IMR-90 (cell line): ENCODE data around the gene NEDD4L. TPM values are rescaled to one million over a fixed set of nuclear protein-coding genes. Genes with fewer than 3 reads are reported as not detected.

Experiments used
- ATAC-seq: fragments of 200-7000 bp; cut with Tn5 transposase; 2 replicates; pipeline ENCODE4 v1.9.1; 2020; ENCODE audit warnings: low read depth, mild to moderate bottlenecking, moderate library complexity
- BruUV-seq: library from RNA; stranded (reverse); fragments of 400-500 nt; replicated peaks from 2 replicates; lab custom pipeline; 2021; lab: Mats Ljungman, UMichigan
- CTCF ChIA-PET: fragments of 300-600 bp; formaldehyde crosslinking; extraction: SDS; loops from one replicate; lab custom pipeline; 2021; ENCODE audit warnings: antibody characterized with exemption; lab: Yijun Ruan, JAX
- POLR2A ChIA-PET: fragments of 300-600 bp; sonication (Branson Sonifier 250); formaldehyde crosslinking; loops from one replicate; lab custom pipeline; 2022; ENCODE audit warnings: antibody characterized with exemption; ENCODE audit not compliant: unreplicated experiment; lab: Charles Lee
- DNase-seq: peaks from one replicate; pipeline ENCODE4 v3.0.0; 2013
- H2AFZ ChIP-seq: replicated peaks from 2 replicates; pipeline ENCODE3; 2013; ENCODE audit warnings: low read length, mild to moderate bottlenecking; ENCODE audit not compliant: poor library complexity
- H2AK5ac ChIP-seq: 2 replicates; pipeline ENCODE4 v1.6.1; 2013; ENCODE audit warnings: low read depth, low read length, inconsistent platforms
- H2AK9ac ChIP-seq: replicated peaks from 2 replicates; pipeline ENCODE3; 2013; ENCODE audit warnings: mild to moderate bottlenecking, low read depth, low read length, moderate library complexity; ENCODE audit not compliant: poor library complexity
- H2BK120ac ChIP-seq: 2 replicates; pipeline ENCODE4 v1.6.1; 2013; ENCODE audit warnings: low read depth, low read length, inconsistent platforms
- H2BK15ac ChIP-seq: 3 replicates; pipeline ENCODE4 v1.6.1; 2013; ENCODE audit warnings: low read depth, low read length, inconsistent platforms
- H2BK20ac ChIP-seq: 2 replicates; pipeline ENCODE4 v1.6.1; 2013; ENCODE audit warnings: low read depth, mild to moderate bottlenecking, inconsistent platforms, low read length, moderate library complexity
- H2BK5ac ChIP-seq: 2 replicates; pipeline ENCODE4 v1.6.1; 2013; ENCODE audit warnings: mild to moderate bottlenecking, low read depth, low read length, inconsistent platforms; ENCODE audit not compliant: poor library complexity, severe bottlenecking
- H3K14ac ChIP-seq: replicated peaks from 2 replicates; pipeline ENCODE4 v1.6.1; 2013; ENCODE audit warnings: low read depth, low read length, inconsistent platforms
- H3K18ac ChIP-seq: 2 replicates; pipeline ENCODE4 v1.6.1; 2013; ENCODE audit warnings: low read depth, low read length, control low read depth
- H3K23ac ChIP-seq: 2 replicates; pipeline ENCODE4 v1.6.1; 2013; ENCODE audit warnings: low read depth, low read length, inconsistent platforms
- H3K27ac ChIP-seq: 2 replicates; pipeline ENCODE4 v1.5.1; 2013; ENCODE audit warnings: mild to moderate bottlenecking, control low read depth, low read length; ENCODE audit not compliant: insufficient read depth
- H3K27me3 ChIP-seq: 2 replicates; pipeline ENCODE4 v1.6.1; 2013; ENCODE audit warnings: low read length; ENCODE audit not compliant: control insufficient read depth, insufficient read depth
- H3K36me3 ChIP-seq: 2 replicates; pipeline ENCODE4 v1.6.1; 2013; ENCODE audit warnings: low read length, mixed read lengths; ENCODE audit not compliant: control insufficient read depth, insufficient read depth
- H3K4ac ChIP-seq: 2 replicates; pipeline ENCODE4 v1.6.1; 2013; ENCODE audit warnings: low read depth, low read length, inconsistent platforms
- H3K4me1 ChIP-seq: 2 replicates; pipeline ENCODE4 v1.6.1; 2013; ENCODE audit warnings: low read length, mixed read lengths; ENCODE audit not compliant: control insufficient read depth, insufficient read depth
- H3K4me2 ChIP-seq: 2 replicates; pipeline ENCODE4 v1.6.1; 2013; ENCODE audit warnings: low read depth, mild to moderate bottlenecking, control low read depth, low read length, moderate library complexity
- H3K4me3 ChIP-seq: 2 replicates; pipeline ENCODE4 v1.5.1; 2013; ENCODE audit warnings: low read depth, mild to moderate bottlenecking, control low read depth, low read length, moderate library complexity; ENCODE audit not compliant: insufficient read depth
- H3K56ac ChIP-seq: 2 replicates; pipeline ENCODE4 v1.6.1; 2013; ENCODE audit warnings: low read length, inconsistent platforms; ENCODE audit not compliant: insufficient read depth; ENCODE audit errors: extremely low read depth
- H3K79me1 ChIP-seq, 2 experiments: 2 replicates each; pipeline ENCODE4 v1.6.1; 2013; ENCODE audit warnings: low read length in 2 of 2, inconsistent platforms in 1 of 2, low read depth in 1 of 2
- H3K9ac ChIP-seq: 2 replicates; pipeline ENCODE4 v1.6.1; 2013; ENCODE audit warnings: low read depth, low read length, control low read depth
- H3K9me1 ChIP-seq: 2 replicates; pipeline ENCODE4 v1.6.1; 2013; ENCODE audit warnings: low read length, inconsistent platforms; ENCODE audit not compliant: insufficient read depth
- H3K9me3 ChIP-seq: 2 replicates; pipeline ENCODE4 v1.6.1; 2013; ENCODE audit warnings: low read length; ENCODE audit not compliant: control insufficient read depth, insufficient read depth
- H4K20me1 ChIP-seq: 2 replicates; pipeline ENCODE4 v1.6.1; 2013; ENCODE audit warnings: low read length, inconsistent platforms; ENCODE audit not compliant: insufficient read depth
- H4K5ac ChIP-seq: 2 replicates; pipeline ENCODE4 v1.6.1; 2013; ENCODE audit warnings: mild to moderate bottlenecking, low read depth, low read length, control low read depth
- H4K8ac ChIP-seq, 2 experiments: 2 replicates each; pipeline ENCODE4 v1.6.1; 2013; ENCODE audit warnings: low read depth in 2 of 2, low read length in 2 of 2, control low read depth in 1 of 2, inconsistent platforms in 1 of 2
- H4K91ac ChIP-seq: 2 replicates; pipeline ENCODE4 v1.6.1; 2013; ENCODE audit warnings: low read depth, low read length, inconsistent platforms; ENCODE audit not compliant: insufficient read depth
- CEBPB ChIP-seq: IDR thresholded peaks from 2 replicates; pipeline ENCODE4 v1.6.1; 2012; ENCODE audit warnings: low read depth, low read length, improper control_type of control experiment
- CTCF ChIP-seq: conservative IDR thresholded peaks from 2 replicates; pipeline ENCODE4 v1.5.1; 2012; ENCODE audit warnings: mild to moderate bottlenecking, low read depth, low read length, improper control_type of control experiment
- RCOR1 ChIP-seq: IDR thresholded peaks from 2 replicates; pipeline ENCODE4 v1.6.1; 2012; ENCODE audit warnings: mild to moderate bottlenecking, low read length, improper control_type of control experiment; ENCODE audit not compliant: insufficient replicate concordance
- RFX5 ChIP-seq: IDR thresholded peaks from 2 replicates; pipeline ENCODE4 v1.8.0; 2012; ENCODE audit warnings: low read depth, mild to moderate bottlenecking, low read length, moderate library complexity
- USF2 ChIP-seq: fragments of 150-350 bp; IDR thresholded peaks from 2 replicates; pipeline ENCODE4 v1.6.1; 2017; ENCODE audit warnings: mild to moderate bottlenecking, antibody characterized with exemption, low read length, low read depth
- WGBS, 2 experiments: methylation state at CpG; one replicate each; pipeline versions ENCODE4 v1.1.5 to v1.1.7; 2013; ENCODE audit warnings: missing lambda C conversion rate in 2 of 2; ENCODE audit not compliant: insufficient read length in 1 of 2; ENCODE audit errors: extremely low coverage in 2 of 2; 5-methylcytosine and 5-hydroxymethylcytosine counted together
- dilution Hi-C: fragments of 300-500 bp; cut with HindIII; formaldehyde crosslinking; loops from one replicate; pipeline ENCODE4 v1.14.3; 2018; ENCODE audit warnings: low sequenced_read_pairs; ENCODE audit not compliant: unreplicated experiment
- in situ Hi-C: fragments of 300-500 bp; cut with MboI; formaldehyde crosslinking; loops from 3 replicates; pipeline ENCODE4 v1.14.3; 2019; ENCODE audit warnings: low sequenced_read_pairs, inconsistent platforms, mixed read lengths
- intact Hi-C: fragments of 100-400 bp; cut with micrococcal nuclease; formaldehyde crosslinking; loops from 2 replicates; pipeline ENCODE4 v1.10.0; 2022
- polyA plus RNA-seq, 3 experiments: library from polyadenylated mRNA; depleted of rRNA; stranded (reverse); fragments of >200 nt; gene quantifications; 2 replicates each; pipeline ENCODE4 v1.2.3, GENCODE V29; 2012; ENCODE audit warnings: low replicate concordance in 1 of 3
- total RNA-seq: library from RNA; depleted of rRNA; stranded (reverse); fragments of >200 nt; gene quantifications from 2 replicates; pipeline ENCODE4 v1.2.3, GENCODE V29; 2012

NEDD4L gene
- total and polyA plus RNA-seq, 2 of the 4 experiments (the other 2 are of a cell fraction) = 10.0 to 10.9 TPM

- Histone ChIP-seq H3K4me1 (peaks cover 2% of the 10 kb centered on the region; the same call in 1 of the 2 replicates), H3K4me3 (no peak overlapping the region), H3K9me1 (peaks cover 5% of the 10 kb centered on the region; the same call in 1 of the 2 replicates), H3K36me3 (no peaks in the 10 kb centered on the region), H3K18ac (no peak overlapping the region), H4K8ac (no peak overlapping the region), H2AK5ac (no peak overlapping the region), H2BK15ac (no peak overlapping the region), H3K14ac (no peak overlapping the region), H3K9me3 (no peaks in the 10 kb centered on the region), H3K4me2 (no peak overlapping the region), H3K4ac (no peak overlapping the region), H3K27me3 (no peaks in the 10 kb centered on the region), H3K23ac (no peak overlapping the region), H3K9ac (no peak overlapping the region), H2BK20ac (no peak overlapping the region), H4K91ac (no peak overlapping the region), H3K56ac (no peak overlapping the region), H3K79me1 (peaks cover 0 to 8% of the 10 kb centered on the region in 2 experiments; a peak in 2 of 4 replicates), H4K20me1 (no peaks in the 10 kb centered on the region), H2BK5ac (no peak overlapping the region), H3K27ac (no peak overlapping the region), H2AFZ (no peak overlapping the region), H2BK120ac (no peak overlapping the region), H2AK9ac (no peak overlapping the region), H4K5ac (no peak overlapping the region)
- in situ Hi-C loops (no loop called here), dilution Hi-C loops (no loop called here), intact Hi-C loops (no loop called here)
- no TSS peak for BruUV-seq
- DNase-seq = no peak
- no peak for ATAC-seq
- no CpG with 5 or more reads among the region's 5 CpGs for WGBS, 2 experiments
- TF ChIP-seq RCOR1 = no peak
- no peak for TF ChIP-seq USF2
- no peak for TF ChIP-seq RFX5
- no peak for TF ChIP-seq CTCF
- no peak for TF ChIP-seq CEBPB
- CTCF ChIA-PET = interaction anchor here (0.6 to 0.8 kb wide), 2 partner anchors 11 to 54 kb away, joined by 3 read pairs; no protein-coding TSS in a partner anchor
- POLR2A ChIA-PET = no interaction called here
Observed at GRCh38 chr18:58232668-58233067, 188.6 kb downstream of the NEDD4L start.
